Peyer's patch (tissue), 4 donors: ENCODE measurements around the gene MLLT10.

Source experiments
- CTCF ChIP-seq, 6 experiments: fragments of 450-650 bp in 4 of 6; fragments of 200-600 bp in 2 of 6; sonication (generic) in 1 of 6; IDR thresholded peaks; one replicate each; pipeline ENCODE4 v1.5.1; 2017 to 2019; ENCODE audit warnings: antibody characterized with exemption in 6 of 6, mild to moderate bottlenecking in 3 of 6, moderate library complexity in 1 of 6
- POLR2A ChIP-seq, 2 donors: fragments of 450-650 bp; IDR thresholded peaks; one replicate each; pipeline ENCODE4 v1.5.1; 2017; ENCODE audit warnings: antibody characterized with exemption in 2 of 2, mild to moderate bottlenecking in 2 of 2, moderate library complexity in 2 of 2

DNA sequence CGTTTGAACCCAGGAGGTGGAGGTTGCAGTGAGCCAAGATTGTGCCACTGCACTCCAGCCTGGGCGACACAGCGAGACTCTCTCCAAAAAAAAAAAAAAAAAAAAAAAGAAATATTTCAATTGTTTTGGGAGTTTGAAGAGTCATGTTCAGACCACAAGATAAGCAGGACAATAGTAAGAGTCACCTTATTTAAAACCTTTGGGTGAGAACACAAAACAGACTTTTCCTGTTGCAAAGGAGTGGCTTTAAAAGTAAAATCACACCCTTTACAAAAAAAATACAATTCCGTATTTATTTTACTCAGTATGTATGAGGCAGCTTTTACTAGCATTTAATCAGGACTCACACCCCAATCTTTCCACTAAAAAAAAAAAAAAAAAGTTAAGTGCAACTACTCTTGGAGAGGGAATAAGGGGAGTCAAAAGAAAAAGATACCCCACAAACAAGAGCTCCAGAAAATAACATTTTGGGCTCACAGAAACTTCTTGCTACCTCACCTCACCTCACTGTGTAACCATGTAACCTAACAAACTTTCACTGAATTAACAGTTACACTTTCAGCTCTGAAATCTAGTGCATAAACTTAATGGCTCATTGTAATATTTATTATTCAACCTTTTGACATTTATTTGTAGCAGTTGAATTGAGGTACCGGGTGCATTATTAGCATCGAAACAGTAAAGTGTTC lies 19.8 kb upstream of the MLLT10 start:
- TF ChIP-seq CTCF (IDR thresholded peaks at IDR 0.05) (no peak), POLR2A (IDR thresholded peaks at IDR 0.05) (no peak)
